ENCODE data around the gene DNHD1. TPM values are rescaled to one million over a fixed set of nuclear protein-coding genes. Genes with fewer than 3 reads are reported as not detected.

The DNHD1 gene
- total and polyA plus RNA-seq, 9 of the 15 experiments (the other 6 are each of a cell fraction or from before 2014, with no cell fraction given), result 0.82 to 9.7 (median 3.8) TPM

GRCh38 chr11:6619004-6619745, 122.1 kb downstream of the DNHD1 start, which contains the start of gene TPP1 (continued):
- no peak for TF ChIP-seq ZNF280B (CRISPR knock-in tag; IDR thresholded peaks at IDR 0.05)
- TF ChIP-seq CREB1 (IDR thresholded peaks at IDR 0.05), result peak; percentile 97
- peak; percentile 98 for TF ChIP-seq CREB1 (CRISPR knock-in tag; IDR thresholded peaks at IDR 0.05)
- TF ChIP-seq, protein P1, sequence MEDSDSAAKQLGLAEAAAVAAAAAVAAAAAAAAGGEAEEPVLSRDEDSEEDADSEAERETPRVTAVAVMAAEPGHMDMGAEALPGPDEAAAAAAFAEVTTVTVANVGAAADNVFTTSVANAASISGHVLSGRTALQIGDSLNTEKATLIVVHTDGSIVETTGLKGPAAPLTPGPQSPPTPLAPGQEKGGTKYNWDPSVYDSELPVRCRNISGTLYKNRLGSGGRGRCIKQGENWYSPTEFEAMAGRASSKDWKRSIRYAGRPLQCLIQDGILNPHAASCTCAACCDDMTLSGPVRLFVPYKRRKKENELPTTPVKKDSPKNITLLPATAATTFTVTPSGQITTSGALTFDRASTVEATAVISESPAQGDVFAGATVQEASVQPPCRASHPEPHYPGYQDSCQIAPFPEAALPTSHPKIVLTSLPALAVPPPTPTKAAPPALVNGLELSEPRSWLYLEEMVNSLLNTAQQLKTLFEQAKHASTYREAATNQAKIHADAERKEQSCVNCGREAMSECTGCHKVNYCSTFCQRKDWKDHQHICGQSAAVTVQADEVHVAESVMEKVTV (CRISPR knock-in tag; IDR thresholded peaks at IDR 0.05), result no peak
- TF ChIP-seq BRF2 (IDR thresholded peaks at IDR 0.05; ENCODE audit: borderline replicate concordance, insufficient read depth, insufficient read length), result no peak
- TF ChIP-seq, protein P2, sequence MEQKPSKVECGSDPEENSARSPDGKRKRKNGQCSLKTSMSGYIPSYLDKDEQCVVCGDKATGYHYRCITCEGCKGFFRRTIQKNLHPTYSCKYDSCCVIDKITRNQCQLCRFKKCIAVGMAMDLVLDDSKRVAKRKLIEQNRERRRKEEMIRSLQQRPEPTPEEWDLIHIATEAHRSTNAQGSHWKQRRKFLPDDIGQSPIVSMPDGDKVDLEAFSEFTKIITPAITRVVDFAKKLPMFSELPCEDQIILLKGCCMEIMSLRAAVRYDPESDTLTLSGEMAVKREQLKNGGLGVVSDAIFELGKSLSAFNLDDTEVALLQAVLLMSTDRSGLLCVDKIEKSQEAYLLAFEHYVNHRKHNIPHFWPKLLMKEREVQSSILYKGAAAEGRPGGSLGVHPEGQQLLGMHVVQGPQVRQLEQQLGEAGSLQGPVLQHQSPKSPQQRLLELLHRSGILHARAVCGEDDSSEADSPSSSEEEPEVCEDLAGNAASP (IDR thresholded peaks at IDR 0.05), result no peak
- TF ChIP-seq, protein P3, sequence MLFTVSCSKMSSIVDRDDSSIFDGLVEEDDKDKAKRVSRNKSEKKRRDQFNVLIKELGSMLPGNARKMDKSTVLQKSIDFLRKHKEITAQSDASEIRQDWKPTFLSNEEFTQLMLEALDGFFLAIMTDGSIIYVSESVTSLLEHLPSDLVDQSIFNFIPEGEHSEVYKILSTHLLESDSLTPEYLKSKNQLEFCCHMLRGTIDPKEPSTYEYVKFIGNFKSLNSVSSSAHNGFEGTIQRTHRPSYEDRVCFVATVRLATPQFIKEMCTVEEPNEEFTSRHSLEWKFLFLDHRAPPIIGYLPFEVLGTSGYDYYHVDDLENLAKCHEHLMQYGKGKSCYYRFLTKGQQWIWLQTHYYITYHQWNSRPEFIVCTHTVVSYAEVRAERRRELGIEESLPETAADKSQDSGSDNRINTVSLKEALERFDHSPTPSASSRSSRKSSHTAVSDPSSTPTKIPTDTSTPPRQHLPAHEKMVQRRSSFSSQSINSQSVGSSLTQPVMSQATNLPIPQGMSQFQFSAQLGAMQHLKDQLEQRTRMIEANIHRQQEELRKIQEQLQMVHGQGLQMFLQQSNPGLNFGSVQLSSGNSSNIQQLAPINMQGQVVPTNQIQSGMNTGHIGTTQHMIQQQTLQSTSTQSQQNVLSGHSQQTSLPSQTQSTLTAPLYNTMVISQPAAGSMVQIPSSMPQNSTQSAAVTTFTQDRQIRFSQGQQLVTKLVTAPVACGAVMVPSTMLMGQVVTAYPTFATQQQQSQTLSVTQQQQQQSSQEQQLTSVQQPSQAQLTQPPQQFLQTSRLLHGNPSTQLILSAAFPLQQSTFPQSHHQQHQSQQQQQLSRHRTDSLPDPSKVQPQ (CRISPR knock-in tag; IDR thresholded peaks at IDR 0.05; ENCODE audit: borderline replicate concordance), result no peak
- no peak for TF ChIP-seq MECOM (CRISPR knock-in tag; IDR thresholded peaks at IDR 0.05)
- TF ChIP-seq BRD9 (IDR thresholded peaks at IDR 0.05; ENCODE audit: low read depth, partially characterized antibody), result no peak
- TF ChIP-seq ZNF398 (CRISPR knock-in tag; IDR thresholded peaks at IDR 0.05), result no peak
- TF ChIP-seq RBM34 (IDR thresholded peaks at IDR 0.05; ENCODE audit: borderline replicate concordance, insufficient read depth, low read length), result no peak
- TF ChIP-seq ZFPM2 (CRISPR knock-in tag; IDR thresholded peaks at IDR 0.05), result no peak
- TF ChIP-seq HNRNPLL (IDR thresholded peaks at IDR 0.05; ENCODE audit: low read depth, low read length, poor library complexity, severe bottlenecking), result no peak
- TF ChIP-seq, protein P4, sequence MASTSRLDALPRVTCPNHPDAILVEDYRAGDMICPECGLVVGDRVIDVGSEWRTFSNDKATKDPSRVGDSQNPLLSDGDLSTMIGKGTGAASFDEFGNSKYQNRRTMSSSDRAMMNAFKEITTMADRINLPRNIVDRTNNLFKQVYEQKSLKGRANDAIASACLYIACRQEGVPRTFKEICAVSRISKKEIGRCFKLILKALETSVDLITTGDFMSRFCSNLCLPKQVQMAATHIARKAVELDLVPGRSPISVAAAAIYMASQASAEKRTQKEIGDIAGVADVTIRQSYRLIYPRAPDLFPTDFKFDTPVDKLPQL (IDR thresholded peaks at IDR 0.05; ENCODE audit: extremely low read depth, insufficient read length), result no peak
- no peak for TF ChIP-seq CBX3 (IDR thresholded peaks at IDR 0.05; ENCODE audit: borderline replicate concordance in 1 of 2, low read length in 2 of 2)
